Measurements from ENCODE around the gene PUM1.

DNA sequence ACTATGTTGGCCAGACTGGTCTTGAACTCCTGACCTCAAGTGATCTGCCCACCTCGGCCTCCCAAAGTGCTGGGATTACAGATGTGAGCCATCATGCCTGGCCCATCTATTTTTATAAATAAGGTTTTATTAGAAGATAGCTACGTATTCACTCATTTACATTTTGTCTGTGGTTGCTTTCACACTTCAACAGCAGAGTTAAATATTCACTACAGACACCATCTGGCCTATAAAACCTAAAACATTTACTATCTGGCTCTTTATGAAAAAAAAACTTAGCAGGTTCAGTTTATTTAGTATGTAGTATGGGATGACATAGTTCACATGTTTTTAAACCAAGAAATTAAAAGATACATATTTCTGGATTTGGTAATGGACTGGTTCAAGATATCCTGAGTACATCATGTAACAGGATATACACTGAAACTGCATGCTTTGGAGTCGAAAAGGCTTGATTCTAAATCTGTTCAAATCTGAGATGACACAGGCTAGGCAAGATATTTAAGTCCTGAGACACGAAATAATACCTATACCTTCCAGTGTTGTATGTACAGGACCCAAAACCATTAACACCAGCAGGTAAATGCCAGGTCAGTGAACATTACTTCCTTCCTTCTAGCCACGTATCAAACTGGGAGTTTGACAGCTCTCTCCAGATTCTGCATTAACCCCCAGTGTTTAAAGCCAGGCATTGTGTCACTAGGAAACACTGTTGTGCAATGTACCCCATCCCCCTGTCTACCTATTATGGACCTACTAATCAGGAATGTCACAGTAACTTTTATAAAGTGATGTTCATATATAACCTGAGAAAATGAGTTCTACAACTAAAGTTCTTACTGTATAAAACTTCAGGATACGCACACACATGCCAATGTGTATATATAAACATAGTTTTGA lies 102.7 kb downstream of the PUM1 start:
- TF ChIP-seq, protein P1, sequence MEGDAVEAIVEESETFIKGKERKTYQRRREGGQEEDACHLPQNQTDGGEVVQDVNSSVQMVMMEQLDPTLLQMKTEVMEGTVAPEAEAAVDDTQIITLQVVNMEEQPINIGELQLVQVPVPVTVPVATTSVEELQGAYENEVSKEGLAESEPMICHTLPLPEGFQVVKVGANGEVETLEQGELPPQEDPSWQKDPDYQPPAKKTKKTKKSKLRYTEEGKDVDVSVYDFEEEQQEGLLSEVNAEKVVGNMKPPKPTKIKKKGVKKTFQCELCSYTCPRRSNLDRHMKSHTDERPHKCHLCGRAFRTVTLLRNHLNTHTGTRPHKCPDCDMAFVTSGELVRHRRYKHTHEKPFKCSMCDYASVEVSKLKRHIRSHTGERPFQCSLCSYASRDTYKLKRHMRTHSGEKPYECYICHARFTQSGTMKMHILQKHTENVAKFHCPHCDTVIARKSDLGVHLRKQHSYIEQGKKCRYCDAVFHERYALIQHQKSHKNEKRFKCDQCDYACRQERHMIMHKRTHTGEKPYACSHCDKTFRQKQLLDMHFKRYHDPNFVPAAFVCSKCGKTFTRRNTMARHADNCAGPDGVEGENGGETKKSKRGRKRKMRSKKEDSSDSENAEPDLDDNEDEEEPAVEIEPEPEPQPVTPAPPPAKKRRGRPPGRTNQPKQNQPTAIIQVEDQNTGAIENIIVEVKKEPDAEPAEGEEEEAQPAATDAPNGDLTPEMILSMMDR (IDR thresholded peaks at IDR 0.05; ENCODE audit: extremely low read depth in 1 of 2, insufficient read depth in 1 of 2, low read depth in 1 of 2, low read length in 2 of 2), result no peak
- TF ChIP-seq POLR2AphosphoS5 (IDR thresholded peaks at IDR 0.05; ENCODE audit: insufficient read depth, low read depth, low read length) (no peak), POLR2A (IDR thresholded peaks at IDR 0.05; ENCODE audit: low read depth, low read length) (no peak), JUN (IDR thresholded peaks at IDR 0.05; ENCODE audit: borderline replicate concordance, insufficient read depth, insufficient read length, low read depth) (no peak), EZH2 (IDR thresholded peaks at IDR 0.05; ENCODE audit: borderline replicate concordance, low read depth, low read length, severe bottlenecking) (no peak), GATA2 (IDR thresholded peaks at IDR 0.05; ENCODE audit: insufficient read depth, insufficient read length, low read depth, low read length) (no peak)
- TF ChIP-seq, protein P2, sequence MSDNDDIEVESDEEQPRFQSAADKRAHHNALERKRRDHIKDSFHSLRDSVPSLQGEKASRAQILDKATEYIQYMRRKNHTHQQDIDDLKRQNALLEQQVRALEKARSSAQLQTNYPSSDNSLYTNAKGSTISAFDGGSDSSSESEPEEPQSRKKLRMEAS (IDR thresholded peaks at IDR 0.05; ENCODE audit: insufficient read depth, insufficient read length), result no peak
